DLD1 (cell line): Measurements from ENCODE around the gene FAM170B.

Experiments used
- in situ Hi-C: cut with HindIII; loops from 2 replicates; pipeline ENCODE4 v1.10.0; 2017; ENCODE audit warnings: low sequenced_read_pairs

FAM170B gene

DNA sequence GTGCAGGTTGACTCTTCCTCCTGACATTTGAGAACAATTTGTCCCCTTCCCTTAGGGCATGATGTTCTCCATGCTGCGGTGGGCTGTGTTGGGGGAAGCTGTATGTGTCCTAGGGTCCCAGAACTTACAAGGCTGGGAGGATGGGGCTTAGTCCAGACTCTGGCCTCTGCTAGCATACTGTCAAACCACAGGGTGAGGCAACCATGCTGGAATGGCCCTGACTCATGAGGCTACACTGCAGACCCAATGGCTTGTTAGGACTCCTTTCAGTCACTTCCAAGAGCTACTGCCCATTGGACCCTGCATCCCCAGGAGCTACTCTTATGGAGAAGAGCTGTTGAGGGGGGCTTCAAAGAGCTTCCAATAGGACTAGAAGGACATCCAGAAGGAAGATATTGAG lies 20.1 kb upstream of the FAM170B start:
- in situ Hi-C loops = no loop called here

DNA sequence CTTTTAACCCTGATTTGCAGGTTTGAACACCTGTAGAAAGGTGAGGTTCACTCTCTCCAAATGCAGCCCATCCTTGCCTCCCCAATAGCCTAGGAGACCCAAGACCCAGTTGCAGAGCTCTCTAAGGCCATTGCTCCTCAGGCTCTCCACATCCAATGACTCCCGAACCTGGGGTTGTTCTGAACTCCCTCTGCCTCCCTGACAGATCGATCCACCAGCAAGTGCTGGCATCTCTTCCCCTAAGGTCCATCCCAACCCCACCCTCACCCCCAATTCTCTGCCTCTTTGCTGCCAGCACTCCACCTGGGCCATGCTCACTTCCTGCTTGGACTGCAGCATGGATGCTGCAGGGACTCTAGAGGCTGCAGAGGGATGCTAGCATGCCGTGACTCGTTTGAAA lies 19.3 kb upstream of the FAM170B start:
- in situ Hi-C loops = no loop called here

DNA sequence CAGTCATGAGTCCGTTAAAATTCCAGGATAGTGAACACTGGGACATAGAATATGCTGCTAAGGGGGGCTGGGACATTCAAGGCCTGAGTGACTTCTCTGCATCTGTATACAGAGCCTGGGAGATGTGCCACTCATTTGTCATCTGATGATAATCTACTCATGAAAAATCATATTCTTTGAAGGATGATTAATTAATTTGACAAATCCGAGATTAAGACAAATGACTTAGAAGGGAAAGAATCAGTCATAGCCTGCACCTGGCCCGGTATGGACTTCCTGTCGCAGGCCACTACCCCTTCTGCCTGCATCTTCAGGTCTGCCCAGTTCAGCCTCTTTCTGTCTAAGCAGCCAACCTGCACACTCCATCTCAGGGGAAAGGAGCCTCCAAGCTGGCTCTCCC lies 18.8 kb upstream of the FAM170B start:
- in situ Hi-C loops = no loop called here

DNA sequence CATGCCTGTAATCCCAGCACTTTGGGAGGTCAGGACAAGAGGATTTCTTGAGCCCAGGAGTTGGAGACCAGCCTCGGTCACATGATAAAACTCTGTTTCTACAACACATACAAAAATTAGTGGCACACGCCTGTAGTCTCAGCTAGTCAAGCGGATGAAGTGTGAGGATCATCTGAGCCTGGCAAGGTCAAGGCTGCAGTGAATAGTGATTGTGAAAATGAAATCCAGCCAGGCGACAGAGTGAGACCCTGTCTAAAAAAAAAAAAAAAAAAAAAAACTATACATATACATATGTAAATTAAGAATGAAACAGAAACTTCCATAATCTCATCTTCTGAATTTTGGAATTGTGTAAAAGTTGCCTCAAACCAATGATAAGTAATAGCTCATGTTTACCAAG lies 18.2 kb upstream of the FAM170B start:
- in situ Hi-C loops = no loop called here

DNA sequence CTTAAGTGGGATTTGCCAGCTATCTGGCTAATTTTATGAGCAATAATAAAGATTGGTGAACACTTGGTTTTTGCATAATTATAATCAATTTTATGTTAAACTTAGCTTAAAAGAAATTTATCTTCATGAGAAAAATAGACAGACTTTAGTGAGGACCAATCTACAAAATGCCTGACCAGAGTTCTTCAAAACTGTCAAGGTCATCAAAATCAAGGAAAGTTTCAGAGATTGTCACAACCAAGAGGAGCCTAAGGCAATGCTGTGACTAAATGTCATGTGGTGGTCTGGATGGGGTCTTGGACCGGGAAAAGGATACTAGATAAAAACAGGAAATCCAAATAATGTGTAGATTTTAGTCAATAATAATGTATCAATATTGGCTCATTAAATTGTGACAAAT lies 17.7 kb upstream of the FAM170B start:
- in situ Hi-C loops = no loop called here

DNA sequence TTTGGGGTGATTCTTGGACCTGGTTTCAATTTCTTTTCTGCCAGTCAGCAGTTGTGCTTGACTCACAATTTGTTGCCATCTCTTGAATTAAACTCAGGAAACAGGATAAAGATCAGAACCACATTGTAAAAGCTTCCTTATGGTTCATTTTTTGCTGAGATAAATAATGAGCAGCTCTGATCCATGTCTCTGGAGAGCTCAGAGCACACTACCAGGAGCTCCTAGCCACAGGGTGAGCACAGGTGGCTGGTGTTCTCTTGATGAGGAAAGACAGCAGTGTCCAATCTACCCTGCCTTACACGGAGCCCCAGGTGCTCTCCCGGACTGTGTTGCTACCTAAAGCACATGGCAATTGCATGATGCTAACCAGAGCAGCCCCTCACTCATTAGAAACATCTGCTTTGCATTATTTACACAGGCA lies 17.2 kb upstream of the FAM170B start:
- in situ Hi-C loops = no loop called here

DNA sequence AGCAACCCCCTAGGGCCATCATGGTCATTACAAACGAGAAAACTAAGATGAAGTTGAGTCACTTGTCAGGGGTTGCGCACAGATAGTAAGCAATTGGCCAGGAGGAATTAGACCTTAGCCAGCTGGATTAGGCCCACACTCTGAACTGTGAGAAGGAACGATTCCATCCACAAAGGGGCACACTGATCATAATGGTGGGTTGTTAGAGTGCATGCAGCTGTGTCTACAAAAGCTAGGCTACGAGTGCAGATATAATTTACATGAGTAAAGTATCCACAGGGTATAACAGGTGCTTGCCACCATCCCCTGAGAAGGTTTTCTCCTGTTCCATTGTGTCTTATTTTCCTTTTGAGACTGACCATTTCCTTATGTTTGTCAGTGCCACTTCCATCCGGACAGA lies 16.6 kb upstream of the FAM170B start:
- in situ Hi-C loops = no loop called here

DNA sequence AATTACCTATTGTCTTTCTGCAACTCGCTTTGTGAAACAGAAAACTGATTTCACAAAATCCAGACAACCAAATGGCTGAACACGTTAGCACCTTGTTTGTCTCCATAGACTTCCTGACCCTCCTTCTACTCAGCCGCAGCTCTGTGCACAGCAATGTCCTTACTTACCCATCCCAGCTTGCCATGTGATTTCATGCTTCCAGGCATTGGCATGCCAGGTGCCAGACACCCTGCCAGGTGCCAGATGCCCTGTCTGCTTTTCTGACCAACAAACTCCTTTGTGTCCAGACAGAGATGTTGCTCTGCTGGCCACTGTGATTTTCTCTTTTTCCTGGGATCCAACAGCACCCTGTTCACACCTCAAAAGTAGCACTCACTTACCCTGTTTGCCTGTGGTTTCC lies 16.1 kb upstream of the FAM170B start:
- in situ Hi-C loops = no loop called here

DNA sequence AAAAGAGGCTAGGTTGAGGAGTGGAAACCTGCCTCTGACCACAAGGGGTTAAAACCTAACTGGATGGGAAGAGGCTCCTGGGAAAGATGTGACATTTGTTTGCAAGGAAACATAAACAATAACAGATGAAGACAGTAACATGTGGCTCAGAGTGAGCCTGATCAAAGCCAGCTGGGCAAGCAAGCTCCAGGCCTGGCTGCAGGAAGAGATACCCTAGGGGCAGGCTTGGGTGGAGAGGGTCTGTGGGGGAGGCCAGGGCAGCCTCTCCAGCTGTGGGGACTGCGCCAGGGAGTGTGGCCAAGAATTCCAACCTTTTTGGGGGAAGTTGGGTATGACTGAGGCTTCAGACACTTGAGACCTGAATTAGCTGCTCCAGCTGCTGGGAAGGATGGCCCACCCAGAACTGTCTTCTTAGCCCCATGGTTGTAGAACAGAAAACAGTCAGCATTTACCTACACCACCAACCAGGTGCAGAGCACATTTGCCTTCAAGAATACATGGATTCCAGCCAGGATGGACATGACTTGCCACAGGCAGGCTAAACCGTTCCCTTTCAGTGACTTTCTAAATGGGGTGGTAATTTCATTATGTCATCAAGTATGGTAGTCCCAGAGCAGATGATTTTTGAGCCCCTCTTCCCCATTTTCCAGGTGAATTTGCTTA lies 10.4 kb upstream of the FAM170B start:
- in situ Hi-C loops = no loop called here

DNA sequence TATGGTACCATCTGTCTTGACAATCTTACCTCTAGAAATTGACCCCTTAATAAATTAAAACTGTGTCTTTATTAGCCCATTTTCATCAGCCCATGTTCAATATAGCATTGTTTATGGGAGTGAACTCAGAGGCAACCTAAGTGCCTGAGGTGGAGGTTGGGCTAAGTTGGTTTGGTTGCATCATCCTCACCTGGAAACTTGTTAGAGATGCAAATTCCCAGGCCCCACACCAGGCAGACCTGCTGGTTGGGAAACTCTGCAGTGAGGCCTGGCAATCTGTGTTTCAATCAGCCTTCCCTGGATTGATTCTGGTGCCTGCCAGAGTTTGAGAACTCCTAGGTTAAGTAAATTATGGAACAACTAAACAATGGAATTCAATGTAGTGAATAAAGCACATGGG lies 9.4 kb upstream of the FAM170B start:
- in situ Hi-C loops = no loop called here

DNA sequence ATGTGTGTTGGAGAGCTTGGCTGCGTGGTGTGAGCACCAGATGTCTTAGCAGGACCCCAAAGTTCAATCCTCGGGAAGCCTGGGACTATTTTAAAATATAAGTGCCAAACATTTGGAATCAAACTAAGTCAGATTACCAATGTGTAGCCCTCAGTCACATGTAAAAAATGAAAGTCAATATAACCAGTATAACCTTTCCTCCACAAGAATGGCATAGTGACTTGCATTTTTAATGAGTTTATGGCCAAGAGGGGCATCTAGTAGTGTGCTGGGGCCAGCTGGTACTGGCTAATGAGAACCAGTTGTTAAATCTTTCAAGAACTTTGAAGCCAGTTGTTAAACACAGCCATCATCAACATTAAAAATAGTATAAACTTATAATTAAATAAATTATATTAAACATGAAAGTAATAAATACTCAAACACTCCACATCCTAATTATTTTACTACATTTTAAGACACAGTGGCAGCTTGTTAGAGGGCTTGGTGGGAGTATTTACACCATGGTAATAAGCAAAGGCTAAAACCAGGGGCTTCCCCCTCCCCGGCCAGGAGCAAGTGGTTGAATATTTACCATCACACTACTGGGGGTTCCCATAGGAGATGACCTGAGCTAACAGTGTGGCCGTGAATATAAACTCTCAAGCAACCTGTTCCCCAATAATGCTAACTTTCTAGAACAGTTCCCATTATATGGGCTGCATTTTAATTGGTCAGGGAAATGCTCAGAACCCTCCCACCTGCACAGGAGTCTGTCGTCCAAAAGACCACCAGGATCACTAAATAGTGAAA lies 7.9 kb upstream of the FAM170B start:
- in situ Hi-C loops = no loop called here

DNA sequence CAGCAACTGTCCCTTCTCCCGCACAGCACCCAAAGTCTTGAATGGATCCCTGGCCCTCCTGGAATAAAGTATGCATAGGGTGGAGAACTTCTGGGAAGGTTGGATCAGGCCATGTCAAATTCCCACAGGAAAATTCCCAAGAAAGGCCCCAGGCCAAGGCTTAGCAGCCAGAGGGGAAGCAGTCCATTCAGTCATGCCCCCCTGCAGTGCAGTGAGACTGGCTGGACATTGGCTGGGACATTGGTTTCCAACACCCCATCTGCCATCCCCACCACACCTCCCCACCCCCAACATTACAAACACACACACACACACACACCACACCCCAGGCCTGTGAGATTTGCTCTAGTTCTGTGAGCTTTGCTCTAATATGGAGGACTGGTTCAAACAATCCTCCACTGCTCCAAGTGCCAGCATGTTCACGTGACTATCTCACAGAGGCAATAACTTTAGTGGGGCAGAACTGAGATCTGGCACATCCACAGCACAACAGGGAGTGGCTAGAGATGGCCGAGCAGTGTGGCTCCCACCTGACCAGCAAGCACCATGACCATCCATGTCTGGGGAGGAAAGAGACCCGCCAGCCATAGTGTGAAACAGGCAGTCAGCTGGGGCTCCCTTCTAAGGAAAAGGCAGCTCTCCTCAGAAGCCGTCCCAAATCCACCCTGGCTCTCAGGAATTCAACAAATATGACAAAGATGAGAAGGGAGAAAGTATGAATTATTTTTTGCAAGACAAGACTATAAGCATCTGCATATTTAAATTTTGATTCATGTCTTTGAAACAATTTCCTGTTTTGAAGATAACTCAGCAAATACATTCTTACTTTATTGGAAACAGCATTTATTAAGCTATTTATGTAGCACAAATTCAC lies 6.7 kb upstream of the FAM170B start:
- in situ Hi-C loops = no loop called here

DNA sequence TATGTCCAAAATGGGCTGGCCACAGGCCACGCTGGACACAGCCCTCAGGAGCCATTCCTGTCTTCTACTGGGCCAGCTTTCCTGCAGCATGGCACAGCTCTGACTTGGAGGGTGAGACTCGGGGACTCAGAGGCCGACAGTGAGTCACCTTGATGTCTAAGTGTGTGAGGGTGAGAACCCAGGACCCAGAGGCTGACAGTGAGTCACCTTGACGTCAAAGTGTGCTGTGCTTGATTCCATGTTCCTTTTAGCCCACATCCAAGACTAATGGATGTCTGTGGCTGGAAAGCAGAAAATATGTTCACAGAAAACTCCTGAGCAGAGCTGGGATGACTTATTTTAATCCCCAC lies 6.0 kb upstream of the FAM170B start:
- in situ Hi-C loops = no loop called here

DNA sequence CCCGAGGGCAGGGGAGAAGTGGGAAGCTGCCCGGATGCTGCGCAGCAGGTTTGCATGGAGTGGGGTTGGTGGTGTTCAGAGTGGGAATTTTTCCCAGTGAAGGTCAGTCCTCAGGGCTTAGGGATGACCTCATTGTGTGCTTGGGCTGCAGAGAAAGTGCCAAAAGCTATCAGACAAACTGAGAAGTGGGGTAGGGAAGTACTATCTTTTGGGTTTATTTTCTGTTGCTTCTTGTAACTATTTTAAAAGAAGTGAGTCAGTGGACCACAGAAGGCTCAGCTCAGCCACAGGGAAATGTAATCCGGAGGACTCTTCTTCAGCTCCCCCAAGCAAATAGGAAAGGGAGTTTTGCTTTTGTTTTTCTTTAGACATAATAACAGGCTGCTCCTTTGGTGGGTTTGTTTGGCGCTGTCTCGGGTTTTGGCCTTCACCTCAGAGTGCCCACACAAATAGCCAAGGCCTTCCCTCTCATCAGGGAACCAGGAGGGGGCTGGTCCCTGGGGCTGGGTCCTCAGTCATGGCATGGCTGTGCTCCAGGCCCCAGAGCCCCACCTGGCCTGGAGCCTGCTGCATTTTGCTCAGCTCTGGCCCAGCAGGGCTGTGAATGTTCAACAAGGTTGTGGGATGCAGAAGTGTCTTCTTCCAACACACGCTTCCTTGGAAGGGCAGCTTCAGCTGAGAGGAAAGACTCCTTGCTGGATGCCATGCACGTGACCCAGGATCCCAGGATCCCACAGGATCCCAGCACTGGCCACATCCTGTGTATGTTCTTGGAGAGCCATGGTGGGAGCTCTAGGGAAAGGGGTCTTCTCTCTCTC lies 5.4 kb upstream of the FAM170B start:
- in situ Hi-C loops = no loop called here

DNA sequence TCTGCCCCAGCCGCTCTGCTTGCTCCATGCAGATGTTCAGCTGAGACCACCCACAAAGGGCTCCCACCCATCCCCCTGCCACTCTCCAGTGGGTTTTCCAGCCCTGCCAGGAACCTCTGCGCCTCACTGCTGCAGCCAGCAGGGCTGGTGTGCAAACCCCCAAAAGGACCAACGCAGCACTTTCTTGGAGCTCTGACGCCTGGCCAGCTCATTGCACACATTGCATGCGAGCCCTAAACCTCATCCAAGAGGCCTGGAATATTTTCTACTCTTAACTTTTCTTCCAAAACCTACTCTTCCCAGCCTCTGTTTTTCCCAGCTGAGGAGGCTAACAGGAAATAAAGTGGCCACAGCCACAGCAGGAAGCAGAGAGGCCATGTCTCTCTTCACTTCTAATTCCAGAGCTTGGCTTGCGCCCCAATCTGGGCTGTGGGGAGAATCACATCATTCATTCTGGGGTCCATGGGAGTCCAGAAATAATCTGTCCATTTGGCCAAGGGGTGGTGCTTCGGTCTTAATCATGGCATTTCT lies 4.6 kb upstream of the FAM170B start:
- in situ Hi-C loops = no loop called here

DNA sequence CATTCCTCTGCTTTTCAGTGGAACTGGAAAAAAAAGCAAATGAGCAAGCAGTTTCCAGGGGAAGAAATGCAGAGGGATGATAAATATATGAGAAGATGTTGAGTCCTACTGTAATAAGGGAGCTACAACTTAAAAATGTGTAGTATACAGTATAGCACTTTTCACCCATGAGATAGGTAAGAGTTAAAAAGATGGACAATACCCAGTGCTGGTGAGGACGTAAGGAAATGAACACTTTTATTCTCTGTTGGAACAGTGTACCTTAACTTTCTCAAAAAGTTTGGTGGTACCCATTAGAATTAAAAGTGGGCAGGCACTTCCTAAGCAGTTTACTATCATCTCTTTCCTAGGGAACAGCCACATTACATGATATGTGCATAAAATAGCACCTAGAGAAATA lies 2.7 kb upstream of the FAM170B start:
- in situ Hi-C loops = no loop called here

DNA sequence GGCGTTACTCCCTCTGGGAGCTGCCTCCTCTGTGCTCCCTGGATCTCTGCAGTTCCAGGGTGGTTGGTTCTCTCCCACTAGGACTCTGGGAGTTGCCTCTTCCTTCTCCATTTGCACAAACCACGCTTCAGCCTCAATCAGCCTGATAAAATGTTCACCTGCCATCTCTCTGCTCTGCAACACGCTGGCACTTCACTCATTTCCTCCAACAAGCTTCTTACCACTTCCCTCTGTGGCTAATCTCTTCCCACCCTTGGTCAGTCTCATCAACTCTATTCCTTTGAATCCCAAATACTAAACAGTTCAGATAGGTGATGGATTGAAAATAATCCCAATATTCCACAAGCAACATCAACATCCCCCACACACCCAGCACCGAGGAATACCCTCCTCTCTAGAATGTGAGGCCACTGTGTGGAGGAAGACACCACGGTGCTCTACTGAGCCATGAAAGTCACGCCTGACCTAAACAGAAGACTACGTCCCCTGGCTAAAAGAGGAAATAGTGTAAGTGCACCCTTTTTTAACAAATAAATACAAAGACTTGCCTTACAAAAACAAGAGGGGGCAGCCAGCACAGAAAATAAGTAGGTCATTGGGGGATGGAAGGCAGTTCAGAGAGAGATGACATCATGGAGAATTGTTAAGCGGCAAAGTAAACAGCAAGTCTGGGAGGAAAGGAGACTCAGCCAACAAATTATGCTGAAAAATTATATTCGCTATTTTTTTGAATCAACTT lies 1.9 kb upstream of the FAM170B start:
- in situ Hi-C loops = no loop called here

DNA sequence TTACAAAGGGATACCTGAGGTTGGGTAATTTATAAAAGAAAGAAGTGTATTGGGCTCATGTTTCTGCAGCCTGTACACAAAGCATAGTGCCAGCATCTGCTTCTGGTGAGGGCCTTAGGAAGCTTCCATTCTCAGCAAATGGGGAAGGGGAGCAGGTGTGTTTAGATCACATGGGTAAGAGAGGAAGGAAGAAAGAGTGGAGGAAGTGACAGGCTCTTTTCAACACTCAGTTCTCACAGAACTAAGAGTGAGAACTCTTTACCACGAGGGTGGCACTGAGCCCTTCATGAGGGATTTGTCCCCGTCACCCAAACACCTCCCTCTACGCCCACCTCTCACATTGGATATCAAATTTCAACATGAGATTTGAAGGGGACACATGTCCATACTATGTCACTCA lies 506 bp upstream of the FAM170B start:
- in situ Hi-C loops = no loop called here

DNA sequence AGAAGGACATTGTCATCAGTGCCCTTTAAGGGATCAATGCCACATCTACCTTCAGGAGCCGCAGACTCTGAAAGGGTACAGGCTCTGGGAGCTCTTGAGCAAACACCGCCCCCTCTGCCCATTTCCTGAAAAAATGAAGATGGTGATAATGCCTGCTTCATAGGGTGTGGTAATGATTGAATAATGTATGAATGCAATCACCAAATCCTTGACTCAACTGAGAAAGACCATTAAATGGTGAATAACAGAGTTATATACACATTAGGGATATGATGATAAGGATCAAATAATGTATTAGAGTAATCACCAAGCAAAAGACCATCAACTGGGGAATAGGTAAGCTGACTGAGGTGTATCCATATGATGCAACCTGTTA lies 1.5 kb downstream of the FAM170B start:
- in situ Hi-C loops = no loop called here
